COLO668 (cell line): Measurements from ENCODE around the gene STRADA.

Experiments
- DNase-seq: peaks from one replicate; lab custom pipeline; 2025; ENCODE audit not compliant: unreplicated experiment; lab: John Stamatoyannopoulos, UW

The STRADA gene

GRCh38 chr17:63686138-63686685 is 55.4 kb downstream of the STRADA start:
- DNase-seq: no peak

GRCh38 chr17:63685578-63685977 is 56.0 kb downstream of the STRADA start:
- DNase-seq: no peak

- no peak for DNase-seq
Observed at GRCh38 chr17:63685041-63685440, 56.6 kb downstream of the STRADA start.

GRCh38 chr17:63682981-63683380 is 58.6 kb downstream of the STRADA start:
- no peak for DNase-seq

- DNase-seq: no peak
Observed at GRCh38 chr17:63682441-63682840, 59.2 kb downstream of the STRADA start.

- no peak for DNase-seq
Observed at GRCh38 chr17:63681530-63681929, 60.1 kb downstream of the STRADA start.

- DNase-seq: no peak
Observed at GRCh38 chr17:63680700-63681099, 60.9 kb downstream of the STRADA start.

- no peak for DNase-seq
Observed at GRCh38 chr17:63679214-63679613, 62.4 kb downstream of the STRADA start.

GRCh38 chr17:63676584-63676983 is 65.0 kb downstream of the STRADA start:
- no peak for DNase-seq

GRCh38 chr17:63675607-63676546 is 65.7 kb downstream of the STRADA start:
- DNase-seq: no peak

- no peak for DNase-seq
Observed at GRCh38 chr17:63675231-63675606, 66.4 kb downstream of the STRADA start.

GRCh38 chr17:63672856-63673255 is 68.7 kb downstream of the STRADA start:
- DNase-seq: no peak

- DNase-seq: no peak
Observed at GRCh38 chr17:63665527-63666214, 75.9 kb downstream of the STRADA start.

- DNase-seq: no peak
Observed at GRCh38 chr17:63659850-63660249, 81.7 kb downstream of the STRADA start.

- no peak for DNase-seq
Observed at GRCh38 chr17:63658366-63658765, 83.2 kb downstream of the STRADA start.

- no peak for DNase-seq
Observed at GRCh38 chr17:63657786-63658185, 83.8 kb downstream of the STRADA start.

GRCh38 chr17:63653050-63653449 is 88.5 kb downstream of the STRADA start:
- DNase-seq: no peak
